Endothelial cell of hepatic sinusoid (primary cell): ENCODE data around the gene MAP4K2.
"Not testable (repeated sequence)": the region's sequence is repeated elsewhere in the genome, so short reads cannot be mapped to it uniquely, and the experiment has no call there.

Source experiments
- in situ Hi-C: cut with HindIII; loops from 2 replicates; pipeline ENCODE4 v1.10.0; 2017; ENCODE audit warnings: low sequenced_read_pairs

The MAP4K2 gene

DNA sequence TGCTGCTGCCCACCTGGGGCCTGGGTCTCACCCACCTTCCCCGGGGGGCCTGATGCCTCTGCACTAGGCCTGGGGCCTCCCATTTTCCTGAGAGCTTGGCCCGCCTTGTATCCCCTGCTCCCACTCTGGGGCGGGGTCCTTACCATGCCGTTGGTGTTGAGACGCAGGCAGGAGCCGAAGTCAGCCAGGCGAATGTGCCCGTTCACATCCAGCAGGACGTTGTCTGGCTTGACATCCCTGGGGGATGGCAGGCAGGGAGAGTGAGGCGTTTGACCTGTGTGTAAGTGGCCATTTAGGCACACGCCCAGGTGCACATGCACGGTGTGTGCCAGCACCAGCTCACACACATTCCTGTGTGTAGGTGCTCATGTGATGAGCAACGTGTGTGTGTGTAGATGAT, 36.3 kb upstream of the MAP4K2 start:
- in situ Hi-C loops: no loop called here

DNA sequence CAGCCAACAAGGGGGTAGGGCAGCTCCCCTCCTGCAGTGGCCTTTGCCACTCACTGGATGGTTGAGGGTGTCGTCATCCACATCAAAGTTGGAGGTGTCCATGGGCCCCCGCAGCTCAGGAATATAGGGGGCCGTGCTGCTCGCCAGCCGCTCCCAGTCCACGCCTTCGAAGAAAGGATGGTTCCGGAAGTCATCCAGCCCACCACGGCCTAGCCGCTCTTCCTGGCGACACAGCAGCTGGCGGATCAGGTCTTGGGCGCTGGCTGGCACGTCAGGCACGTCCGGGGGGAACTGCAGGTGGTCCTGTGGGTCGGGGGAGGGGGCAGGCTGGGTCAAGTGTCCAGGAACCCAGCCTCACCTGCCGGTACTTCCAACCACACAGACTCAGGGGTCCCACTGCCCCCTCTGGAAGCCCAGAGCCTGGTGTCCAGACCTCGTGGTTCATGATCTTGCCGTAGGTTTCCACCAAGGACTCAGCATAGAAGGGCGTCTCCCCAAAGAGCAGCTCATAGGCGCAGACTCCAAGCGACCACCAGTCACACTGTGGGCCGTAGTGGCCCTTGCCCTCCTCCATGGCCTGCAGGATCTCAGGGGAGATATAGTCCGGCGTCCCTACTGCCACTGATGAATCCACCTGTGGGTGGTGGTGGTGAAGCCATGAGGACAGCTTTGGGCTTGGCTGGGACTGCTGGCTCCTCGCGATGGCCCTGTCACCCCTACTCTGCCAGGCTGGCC, 35.8 kb upstream of the MAP4K2 start:
- in situ Hi-C loops: no loop called here

DNA sequence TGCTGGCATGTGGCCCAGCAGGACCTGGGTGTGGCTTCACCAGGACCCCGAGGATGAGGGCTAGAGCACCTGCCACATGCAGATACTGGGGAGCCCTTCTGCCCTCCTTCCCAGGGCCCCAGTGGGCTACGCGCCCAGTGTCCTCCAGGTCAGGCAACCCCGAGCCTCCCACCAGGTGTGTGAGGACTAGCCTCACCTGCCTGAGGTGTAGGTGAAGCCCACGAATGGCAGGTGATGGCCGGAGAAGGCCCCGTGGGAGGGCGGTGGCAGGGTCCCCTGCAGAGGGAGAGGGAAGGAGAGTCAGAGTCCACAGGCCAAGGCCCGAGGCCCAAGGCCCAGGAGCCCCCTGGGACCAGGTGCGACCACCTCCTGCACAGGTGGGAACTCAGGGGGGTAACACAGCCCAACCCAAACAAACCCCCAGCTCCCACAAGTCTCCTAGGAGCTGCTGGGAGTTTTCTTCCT, 34.9 kb upstream of the MAP4K2 start:
- in situ Hi-C loops: no loop called here

DNA sequence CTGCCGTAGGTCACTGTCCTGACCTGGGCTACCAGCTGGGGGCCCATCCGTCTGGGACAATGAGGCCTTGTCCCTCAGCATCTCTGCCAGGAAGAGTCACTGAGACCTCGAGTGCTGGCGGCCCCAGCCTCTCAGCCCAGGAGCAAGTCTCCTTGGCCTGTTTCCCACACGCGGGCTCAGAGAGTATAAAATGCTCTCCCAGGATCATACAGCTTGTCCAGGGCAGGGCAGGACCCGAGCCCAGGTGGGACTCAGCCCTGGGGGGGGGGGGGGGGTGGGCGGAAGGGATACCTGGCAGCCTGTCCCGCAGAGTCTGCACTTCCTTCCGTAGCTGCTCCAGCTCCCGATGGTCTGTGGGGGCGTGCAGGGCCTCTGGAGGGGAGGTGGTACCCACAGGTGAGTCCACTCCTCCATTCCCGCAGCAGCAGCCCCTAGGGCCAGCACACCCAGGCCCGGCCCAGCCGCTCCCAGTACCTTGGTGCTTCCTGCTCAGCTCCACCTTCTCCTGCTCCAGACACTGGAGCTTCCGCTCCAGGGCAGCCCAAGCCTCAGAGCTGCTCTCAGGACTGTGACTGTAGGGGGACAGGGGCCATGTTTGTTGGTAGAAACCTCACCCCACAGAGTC, 33.5 kb upstream of the MAP4K2 start:
- in situ Hi-C loops: no loop called here

DNA sequence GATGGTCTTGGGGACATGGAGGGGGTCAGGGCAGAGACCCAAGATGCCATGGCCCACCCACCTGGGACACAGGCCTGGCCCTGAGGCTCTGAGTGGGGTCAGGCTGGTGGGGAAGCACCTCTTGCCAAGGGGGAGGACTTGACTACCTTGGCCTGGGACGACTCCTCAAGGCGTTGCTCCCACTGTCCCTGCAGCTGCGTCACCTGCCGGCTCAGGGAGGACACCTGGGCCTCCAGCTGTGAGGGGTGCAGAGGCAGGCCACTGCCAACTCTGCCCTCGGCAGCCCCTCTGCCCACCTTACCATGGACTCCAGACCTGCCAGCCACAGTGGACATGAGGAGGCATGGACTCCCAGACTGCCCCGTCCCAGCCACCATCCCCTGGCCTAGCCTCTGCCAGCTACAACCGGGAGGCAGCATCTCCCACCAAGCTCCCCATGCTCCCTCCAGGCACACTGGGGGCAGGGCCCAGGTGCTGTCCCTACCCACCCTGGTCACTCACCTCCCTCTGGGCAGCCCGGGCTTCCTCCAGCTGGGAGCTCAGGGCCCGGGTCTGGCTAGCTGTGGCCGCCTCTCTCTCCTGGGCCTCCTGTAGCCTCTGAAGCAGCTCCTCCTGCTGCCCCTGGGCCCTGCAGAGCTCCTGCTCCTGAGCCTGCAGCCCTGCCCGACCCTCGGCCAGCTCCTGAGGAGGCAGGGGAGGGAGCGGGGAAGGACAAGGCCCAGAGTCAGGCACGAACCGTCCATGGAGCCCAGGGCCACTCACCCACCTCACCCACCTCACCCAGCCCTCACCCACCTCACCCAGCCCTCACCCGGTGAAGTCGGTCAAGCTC, 32.8 kb upstream of the MAP4K2 start:
- in situ Hi-C loops: no loop called here

DNA sequence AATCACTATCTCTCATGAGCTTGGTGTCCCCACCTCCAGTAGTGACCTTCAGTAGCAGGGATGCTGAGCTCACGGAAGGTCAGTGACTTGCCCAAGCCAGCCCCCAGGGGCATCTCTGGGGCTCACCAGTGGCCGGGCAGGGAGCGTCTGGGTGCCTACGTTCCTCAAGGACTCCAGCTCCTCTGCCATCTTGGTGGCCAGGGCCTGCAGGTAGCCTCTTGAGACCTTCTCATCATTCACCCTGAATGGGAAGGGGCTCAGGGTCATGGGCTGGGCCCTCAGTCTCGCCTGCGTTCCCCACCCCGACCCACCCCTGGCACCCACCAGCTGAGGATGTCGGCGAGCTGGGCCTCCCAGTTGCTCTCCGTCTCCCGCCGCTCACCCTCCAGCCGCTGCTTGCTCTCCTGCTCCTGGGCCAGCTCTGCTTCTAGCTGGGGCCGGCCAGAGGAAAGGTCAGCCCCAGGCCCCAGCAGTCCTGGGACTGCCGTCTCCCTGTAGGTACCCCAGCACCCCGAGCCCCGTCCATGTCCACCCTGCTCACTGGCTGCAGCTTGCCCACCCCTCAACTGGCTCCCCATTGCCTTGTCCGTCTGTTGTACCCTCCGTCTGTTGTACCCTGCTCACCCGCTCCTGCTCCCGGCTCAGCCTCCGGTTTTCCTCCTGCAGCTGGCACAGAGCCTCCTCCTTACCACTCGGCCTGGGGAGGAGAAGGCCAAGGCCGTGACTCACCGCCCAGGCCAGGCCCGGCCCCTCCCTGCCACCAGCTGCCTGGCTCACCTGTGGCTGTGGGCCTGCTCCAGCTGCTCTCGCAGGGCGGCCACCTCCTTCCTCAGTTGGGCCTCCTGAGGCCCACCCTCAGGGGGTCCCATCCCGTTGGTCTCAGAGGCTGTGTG, 32.0 kb upstream of the MAP4K2 start:
- in situ Hi-C loops: no loop called here

DNA sequence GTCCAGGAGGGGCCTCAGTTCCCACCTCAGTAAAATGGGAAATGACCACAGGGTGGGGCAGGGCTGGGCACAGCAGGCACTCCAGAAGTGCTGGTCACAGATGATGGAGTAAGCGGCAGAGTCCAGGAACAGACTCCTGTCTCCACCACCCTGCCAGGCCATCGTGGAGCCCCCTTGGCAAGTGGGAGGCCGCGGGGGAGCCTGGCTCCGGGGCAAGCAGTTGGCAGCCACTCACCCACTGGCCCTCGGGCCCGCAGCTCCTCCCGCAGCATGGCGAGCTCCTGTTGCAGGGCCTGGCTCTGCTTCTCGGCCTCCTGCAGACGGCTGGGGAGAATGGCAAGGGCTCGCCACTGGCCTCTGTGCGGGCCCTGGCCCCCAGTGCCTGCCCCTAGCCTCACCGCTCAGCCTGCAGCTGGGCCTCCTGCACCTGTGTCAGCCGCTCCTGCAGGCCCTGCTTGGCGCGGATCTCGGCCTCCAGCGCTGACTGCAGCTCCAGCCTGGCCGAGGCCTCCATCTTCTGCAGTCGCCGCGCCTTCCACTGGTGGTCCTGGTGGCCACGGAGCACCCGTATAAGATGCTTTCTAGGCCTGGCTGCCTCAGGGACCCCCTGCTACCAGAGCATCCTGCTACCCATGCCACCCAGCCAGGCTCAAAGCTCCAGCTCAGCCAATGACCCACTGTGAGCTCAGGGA, 31.2 kb upstream of the MAP4K2 start:
- in situ Hi-C loops: no loop called here

DNA sequence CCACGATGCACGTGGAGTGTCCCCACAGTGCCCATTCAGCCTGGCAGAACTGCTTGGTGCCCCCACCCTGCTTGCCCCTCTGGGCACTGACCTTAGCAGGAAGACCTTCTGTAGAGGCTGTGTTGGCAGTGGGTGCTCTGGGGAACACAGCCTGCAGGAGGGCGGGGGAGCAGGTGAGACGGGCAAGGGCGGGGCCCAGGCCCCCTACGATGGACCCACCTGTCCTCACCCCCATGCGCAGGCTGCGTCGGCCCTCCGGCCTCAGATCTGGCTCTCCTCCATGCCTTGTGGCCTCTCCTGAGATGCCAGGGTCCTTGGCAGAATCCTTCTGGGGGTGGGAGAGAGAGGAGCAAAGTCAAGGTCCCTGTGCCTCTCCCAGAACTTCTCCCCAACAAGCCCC, 30.5 kb upstream of the MAP4K2 start:
- in situ Hi-C loops: no loop called here

DNA sequence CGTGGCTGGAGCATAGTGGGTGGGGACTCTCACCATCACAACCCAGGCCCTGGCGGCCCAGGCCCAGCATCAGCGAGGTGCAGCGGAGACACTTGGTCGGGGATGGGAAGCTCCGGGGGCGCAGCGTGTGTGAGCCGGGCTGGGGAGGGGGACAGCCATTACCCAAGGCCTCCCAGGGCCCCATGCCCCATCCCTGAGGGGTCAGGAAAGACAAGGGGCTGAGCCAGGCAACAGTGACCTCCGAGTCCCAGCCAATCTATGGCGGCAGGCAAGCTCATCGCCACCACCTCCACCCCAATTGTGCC, 30.1 kb upstream of the MAP4K2 start:
- in situ Hi-C loops: no loop called here

DNA sequence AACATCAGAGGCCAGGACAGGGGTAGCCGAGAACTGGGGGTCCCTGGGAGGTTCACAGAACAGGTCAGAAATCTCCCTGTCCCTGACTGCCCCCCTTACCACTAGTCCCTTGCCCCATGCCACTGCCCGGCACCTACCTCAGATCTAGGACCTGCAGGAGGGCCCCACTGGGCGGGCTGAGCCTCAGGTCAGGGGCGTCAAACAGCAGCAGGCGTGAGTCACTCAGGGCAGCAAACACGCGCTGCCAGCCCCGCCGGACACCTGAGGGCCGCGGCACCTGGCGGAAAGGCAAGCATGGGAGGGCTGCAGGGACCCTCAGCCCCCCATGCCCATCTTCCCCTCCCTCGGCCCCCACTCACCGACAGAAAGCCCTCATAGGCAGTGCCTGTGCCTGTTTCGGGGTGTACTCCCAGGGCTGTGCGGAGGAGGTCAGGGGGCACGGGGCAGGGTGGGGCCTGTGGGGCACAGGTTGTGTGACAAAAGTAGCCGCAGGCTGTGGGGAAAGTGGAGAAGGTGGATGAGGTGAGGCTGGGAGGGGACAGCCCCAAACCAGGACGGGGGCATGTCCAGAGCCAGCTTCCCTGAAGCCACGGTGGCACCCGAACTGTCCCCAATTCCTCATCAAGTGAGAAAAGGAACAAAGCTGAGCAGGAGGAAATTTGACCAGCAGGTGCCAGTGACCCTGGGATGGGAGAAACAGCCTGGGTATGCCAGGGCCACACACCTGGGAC, 29.6 kb upstream of the MAP4K2 start:
- in situ Hi-C loops: no loop called here

DNA sequence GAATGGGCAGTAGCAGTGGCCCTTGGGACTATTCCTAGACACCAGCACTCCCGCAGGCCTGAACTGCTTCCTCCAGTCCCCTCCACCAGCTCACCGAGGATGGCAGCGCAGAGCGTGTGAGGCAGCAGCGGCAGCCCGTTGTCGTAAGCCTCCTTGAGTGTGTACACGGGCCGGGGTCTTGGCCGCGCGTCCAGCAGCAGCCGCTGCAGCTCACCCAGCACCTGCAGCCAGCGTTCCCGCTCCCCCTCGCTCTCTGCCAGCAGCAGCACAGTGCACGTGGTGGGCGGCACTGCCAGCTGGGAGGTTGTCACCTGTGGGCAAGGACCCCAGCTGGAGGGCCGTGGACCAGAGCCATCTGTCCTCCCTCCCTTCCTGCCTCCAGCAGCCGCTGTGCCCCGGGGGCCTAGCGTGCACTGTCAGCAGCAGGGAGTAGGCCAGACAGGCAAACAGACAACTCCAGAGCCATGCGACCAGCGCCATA, 28.4 kb upstream of the MAP4K2 start:
- in situ Hi-C loops: no loop called here

DNA sequence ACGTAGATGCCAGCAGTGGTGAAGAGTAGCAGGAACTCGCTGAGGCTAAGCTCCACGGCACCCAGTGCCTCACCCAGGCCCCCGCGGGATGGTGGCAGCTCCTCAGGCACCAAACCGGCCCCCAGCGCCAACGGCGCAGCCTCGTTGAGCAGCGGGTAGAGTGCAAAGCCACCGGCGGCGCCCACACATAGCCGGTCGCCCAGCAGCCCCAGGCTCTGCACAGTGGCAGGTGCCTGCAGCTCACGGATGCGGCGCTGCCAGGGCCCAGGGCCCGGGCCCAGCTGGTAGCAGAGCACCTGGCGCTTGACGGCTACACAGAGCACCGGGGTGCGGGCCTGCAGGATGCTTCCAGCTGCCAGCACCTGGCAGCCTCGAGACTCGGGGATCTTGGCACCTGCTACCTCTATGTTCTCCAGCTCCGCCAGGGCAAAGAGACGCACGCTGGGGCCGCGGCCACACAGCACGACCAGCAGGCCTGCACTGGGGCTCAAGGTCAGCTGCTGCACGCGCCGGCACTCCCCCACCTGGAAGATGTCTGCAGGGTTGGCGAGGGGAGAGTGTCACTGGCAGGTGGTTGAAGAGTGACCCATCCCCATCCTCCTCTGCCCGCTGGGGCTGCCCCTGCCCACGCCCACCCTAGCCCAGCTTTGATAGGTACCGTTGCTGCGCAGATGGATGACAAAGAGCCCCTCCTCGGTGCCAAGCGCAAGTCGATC, 26.7 kb upstream of the MAP4K2 start:
- in situ Hi-C loops: no loop called here

DNA sequence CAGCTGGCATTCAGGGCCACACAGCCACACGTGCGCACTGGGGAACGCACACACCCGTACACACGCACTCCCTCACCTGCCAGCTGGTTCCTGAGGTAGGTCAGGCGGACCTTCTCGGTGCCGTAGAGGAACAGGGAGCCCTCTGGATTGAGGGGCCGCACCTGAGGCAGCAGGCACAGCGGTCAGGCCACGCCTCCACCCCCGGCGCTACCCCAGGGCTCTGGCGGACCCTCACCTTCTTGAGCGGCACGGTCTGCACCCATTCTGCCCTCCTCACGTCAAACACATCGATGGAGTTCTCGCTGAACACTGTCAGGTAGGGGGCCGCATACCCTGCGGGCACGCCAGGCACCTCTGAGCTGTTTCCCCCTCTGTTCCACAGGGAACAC, 24.4 kb upstream of the MAP4K2 start:
- in situ Hi-C loops: no loop called here

DNA sequence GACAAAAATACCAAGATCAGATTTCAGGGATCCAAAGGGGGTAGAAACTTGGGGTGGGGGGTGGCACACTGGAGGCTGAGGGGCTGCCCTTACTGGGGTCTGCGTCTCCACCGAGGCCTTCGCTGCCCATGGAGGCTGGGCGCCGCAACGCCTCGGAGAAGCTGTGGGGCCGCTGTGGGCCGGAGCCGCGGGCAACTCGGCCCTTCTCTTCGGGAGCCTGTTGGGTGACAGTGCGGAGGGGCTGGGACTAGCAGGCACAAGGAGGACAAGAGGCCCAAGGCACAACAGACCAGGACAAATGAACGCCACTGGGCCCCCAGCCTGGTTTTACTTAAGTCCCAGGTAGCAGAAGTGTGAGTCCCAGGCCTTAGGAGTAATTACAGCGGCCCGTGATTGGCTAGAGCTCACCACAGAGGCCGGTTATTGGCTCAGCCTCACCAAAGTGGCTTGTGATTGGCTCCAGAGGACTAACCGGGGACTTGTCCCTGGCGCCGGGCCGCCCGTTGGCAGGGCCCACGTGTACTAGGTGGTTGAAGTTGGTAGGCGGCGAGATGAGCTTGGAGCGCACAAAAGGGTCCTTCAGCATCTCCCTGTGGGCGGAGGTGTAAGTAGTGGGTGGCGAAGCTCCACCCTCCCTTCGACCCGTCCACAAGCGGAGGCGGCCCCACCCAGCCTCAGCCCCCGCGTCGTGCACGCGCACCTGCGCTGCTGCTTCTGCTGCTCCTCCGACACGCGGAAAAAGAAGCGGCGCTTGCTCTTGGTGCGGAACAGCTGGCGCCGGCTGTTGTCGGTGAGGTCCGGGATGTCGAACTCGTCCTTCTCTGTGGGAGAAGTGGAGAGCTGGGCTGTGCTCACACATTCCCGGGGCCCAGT, 23.8 kb upstream of the MAP4K2 start:
- in situ Hi-C loops: no loop called here

DNA sequence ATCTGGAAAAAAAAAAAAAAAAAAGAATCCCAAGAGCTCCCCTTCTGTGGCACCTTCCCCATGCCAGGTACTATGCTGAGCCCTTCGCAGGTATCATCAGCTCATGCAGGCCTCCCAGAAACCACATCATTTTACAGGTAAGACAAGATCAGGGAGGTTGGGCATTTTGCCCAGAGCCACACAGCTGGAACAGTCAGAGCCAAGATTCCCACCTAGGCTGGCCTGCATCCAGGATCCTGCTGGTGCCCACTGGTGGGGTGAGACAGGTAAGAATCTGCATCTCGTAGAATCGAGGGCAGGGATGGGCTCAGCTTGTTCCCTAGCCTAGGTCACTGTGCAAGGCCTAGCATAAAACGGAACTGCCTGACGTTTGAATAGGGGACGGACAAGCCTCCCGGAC, 23.0 kb upstream of the MAP4K2 start:
- in situ Hi-C loops: no loop called here

DNA sequence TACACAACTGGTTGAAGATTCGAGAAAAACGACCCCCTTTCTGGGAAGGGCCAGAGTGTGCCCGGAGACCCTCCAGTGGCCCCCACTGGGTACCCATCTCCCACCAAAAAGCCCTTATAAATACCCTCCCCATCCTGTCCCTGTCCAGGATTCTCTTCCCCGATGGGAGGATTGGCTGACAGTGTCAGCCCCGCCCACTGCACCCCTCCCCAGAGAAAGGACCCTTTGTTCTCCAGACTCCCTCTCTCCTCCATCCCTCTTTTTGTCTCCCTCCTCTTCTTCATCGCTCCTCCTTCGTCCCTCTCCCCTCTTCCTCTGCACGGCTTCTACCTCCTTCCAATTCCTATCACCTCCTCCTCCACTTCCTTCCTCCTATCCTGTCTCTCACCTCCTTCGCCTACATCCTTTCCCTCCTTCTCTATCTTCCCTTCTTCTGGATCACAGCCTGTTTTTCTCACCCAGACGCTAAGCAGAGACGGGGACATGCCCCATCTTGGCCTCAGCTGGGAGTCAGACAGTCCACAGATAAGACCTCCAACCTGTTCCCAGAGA, 20.6 kb upstream of the MAP4K2 start:
- in situ Hi-C loops: no loop called here

DNA sequence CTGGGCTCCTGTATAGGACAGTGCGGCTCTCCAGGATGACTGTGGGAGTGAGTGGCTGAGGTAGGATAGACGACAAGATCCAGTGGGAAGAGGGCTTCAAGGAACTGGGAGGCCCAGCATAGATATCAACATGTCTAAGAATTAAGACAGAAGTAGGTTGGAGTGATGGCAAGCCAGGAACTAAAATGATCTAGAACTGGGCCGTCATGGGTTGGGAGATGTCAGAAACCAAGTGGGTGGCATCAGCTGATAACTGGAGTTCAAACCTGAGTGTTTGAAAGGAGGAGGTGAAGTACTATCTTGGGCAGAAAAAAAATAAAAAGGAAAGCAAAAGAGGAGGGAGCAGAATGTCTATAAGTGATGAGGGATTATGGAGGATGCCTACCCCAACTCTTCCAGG, 14.5 kb upstream of the MAP4K2 start:
- in situ Hi-C loops: no loop called here

DNA sequence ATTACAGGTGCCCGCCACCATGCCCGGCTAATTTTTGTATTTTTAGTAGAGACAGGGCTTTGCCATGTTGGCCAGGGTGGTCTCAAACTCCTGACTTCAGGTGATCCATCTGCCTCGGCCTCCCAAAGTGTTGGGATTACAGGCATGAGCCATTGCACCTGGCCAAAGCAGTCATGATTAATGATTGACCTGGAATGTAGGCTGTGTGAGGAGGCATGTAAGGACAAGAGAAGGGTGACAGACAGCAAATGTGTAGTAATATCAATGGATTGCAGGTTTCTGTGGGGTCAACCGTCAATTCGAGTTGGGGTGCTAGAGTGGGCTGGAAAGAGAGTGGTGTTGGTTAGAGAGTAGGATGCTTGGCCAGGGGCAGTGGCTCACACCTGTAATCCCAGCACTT, 12.4 kb upstream of the MAP4K2 start:
- in situ Hi-C loops: not testable (repeated sequence)
